NCI-H146 treated with DMSO at 0.1 percent for 48 hours (cell line): Measurements from ENCODE around the gene MYCBPAP.

Source experiments
- DNase-seq: peaks from one replicate; lab custom pipeline; 2025; ENCODE audit not compliant: unreplicated experiment; lab: John Stamatoyannopoulos, UW

The MYCBPAP gene, protein sequence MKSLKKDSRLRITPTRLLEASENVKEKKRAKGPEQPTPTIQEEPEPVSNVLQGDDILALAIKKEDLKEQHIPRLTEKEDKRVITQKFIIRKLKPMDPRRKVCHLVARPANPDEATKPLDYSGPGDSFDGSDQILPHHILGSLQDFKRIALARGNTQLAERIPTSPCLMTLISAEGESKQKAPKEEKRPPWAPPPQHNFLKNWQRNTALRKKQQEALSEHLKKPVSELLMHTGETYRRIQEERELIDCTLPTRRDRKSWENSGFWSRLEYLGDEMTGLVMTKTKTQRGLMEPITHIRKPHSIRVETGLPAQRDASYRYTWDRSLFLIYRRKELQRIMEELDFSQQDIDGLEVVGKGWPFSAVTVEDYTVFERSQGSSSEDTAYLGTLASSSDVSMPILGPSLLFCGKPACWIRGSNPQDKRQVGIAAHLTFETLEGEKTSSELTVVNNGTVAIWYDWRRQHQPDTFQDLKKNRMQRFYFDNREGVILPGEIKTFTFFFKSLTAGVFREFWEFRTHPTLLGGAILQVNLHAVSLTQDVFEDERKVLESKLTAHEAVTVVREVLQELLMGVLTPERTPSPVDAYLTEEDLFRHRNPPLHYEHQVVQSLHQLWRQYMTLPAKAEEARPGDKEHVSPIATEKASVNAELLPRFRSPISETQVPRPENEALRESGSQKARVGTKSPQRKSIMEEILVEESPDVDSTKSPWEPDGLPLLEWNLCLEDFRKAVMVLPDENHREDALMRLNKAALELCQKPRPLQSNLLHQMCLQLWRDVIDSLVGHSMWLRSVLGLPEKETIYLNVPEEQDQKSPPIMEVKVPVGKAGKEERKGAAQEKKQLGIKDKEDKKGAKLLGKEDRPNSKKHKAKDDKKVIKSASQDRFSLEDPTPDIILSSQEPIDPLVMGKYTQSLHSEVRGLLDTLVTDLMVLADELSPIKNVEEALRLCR

DNA sequence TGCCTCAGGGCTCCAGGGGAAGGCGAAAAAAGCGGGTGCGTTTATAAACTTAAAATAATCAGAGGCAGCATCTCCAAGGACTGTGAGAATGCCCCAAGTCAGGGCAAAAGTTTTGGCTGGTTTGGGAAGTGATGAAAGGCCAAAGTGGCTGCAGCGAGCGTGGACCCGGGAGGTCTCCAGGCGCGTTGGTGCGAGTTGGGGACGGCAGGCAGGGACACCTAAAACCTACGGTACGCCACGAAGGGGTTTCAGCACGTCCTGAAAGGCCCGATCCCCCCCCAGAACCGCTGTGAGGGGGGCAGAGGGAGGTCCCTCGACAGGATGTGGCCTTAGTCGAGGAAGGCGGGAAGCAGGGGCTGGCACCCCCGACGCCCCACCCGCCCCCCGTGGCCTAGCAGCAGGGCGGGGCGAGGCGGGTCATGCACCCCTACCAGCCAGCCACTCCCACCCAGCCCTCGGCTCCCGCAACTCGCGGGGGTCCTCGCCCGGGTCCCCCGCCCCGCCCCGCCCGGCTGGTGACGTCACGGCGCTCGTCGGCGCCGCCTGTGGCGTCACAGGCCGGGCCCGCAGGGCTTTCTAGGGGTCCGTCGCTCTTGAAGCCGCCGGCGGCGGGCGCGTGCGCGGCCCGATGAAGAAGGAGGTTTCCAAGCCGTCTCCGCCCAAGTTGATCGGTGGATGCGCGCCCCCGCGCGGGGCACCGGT is at the start of gene MYCBPAP:
Gene MYCBPAP, plus strand, starts transcription at position 569 of the 702 bp plus-strand sequence. CDS start 236 bp downstream, outside the sequence.
- peak; percentile 41 for DNase-seq

DNA sequence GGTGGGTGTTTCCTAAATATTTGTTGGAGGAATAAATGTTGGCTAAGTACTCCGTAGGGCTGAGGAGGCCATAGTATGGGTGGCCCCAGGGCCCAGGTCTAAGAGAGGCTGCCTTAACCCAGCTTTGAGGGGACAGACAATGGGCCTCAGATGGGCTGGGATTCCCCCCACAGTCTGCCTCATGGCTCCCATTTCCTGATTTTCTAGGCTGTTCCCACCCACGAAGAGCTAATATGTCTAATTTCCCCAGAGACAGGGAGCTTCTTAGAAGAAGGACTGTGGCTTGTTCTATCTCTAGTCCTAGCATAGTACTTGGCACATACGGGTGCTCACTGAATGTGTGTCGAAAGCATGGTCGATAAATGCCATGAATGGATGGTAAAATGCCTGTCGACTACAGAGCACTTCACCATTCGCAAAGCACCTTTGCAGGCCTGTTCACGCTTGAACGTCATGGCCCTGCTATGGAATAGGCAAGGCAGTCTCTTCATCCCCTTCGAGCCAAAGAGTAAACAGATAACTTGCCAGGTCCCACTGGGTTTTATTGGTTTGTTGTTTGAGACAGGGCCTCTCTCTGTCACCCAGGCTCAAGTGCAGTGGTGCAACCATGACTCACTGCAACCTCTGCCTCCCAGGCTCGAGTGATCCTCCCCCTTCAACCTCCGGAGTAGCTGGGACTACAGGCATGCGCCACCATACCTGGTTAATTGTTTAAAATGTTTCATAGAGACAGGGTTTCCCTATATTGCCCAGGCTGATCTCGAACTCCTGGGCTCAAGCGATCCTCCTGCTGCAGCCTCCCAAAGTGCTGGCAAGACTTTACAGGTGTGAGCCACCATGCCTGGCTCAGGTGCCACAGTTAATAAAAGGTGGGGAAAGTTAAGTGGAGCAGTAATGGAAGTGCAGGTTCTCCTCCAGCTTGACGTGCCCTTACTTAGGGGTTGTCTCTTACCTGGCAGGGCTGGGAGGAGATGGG is 49.2 kb upstream of the MYCBPAP start:
- DNase-seq = no peak

DNA sequence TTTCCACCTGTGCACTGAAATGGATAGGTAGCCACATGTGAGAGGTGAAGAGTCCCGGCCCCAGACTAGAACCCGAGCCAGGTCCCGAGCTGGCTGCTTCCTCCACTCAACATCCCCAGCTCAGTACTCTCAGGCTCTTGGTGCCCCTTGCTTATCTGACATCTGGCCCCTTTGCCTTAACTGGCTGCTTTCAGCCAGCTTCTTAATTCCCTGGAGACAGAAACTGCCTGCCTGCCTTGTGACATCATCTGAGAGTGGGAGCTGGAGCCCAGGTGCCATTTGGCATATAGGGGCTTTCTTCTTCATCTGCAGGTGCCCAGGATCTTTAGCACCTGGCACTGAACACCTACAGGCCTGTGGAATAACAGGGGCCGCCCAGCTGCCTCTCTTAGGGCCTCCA is 48.5 kb upstream of the MYCBPAP start:
- no peak for DNase-seq

DNA sequence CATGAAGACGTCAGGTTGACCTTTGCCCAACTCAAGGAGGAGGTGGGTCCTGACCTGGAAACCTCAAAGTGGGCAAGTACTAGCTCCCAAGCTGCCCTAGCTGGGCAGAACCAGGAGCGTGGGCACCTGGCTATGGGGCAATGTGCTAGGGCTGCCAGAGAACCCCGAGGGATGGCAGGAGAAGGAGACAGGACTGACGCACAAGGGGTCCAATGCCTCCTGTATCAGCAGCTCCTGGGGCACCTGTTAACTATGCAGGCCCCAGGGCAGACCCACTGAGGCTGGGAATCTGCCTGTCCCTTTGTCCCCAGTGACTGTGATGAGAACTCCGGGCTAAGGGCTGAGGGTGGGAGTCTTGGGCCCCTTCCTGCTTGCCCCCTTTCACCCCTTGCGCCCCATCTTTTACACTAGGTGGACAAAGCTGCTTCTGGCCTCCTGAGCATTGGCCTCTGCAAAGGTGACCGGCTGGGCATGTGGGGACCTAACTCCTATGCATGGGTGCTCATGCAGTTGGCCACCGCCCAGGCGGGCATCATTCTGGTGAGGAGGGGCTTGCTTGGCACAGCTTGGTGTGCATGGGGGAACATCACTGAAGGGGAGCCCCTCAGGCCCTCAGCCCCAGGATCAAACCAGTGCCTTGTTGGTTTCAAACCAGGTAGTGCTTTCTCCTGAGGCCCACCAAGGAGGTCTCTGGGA is 47.3 kb upstream of the MYCBPAP start:
- no peak for DNase-seq

DNA sequence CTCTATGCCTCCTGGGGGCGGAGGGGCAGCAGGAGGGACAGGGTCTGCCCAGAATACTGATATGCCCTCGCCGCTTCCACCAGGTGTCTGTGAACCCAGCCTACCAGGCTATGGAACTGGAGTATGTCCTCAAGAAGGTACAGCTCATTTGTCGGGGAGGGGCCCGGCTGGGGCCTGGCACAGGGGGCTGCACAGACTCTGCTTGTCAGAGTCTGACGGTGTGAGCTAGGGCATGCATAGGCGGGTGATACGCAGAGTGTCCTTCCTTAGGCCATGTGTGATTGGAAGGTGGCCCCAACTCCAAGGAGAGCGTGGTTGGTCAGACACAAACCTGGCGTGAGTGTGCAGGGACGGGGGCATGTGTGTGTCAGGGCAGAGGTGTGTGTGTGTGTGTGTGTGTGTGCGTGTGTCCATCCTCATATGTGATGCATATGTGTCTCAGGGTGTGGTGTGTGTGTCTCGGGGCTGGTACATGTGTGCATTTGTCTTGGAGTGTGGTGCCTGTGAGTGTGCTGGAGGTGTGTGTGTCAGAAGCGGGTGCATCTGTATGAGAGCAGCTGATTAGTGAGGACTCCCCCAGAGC is 46.6 kb upstream of the MYCBPAP start:
- no peak for DNase-seq

DNA sequence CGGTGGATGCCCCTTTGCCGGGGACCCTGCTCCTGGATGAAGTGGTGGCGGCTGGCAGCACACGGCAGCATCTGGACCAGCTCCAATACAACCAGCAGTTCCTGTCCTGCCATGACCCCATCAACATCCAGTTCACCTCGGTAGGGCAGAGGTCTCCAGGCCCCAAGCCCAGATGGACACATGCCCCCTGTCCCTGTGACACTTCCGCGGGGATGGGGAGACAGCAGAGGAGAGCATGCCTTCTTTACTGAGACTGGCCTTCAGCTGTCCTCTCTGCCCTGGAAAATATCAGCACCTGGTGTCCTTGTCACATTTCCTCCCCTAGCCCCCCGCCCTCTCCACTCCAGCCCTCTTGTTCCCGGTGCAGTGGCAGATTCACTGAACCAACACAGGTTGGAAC is 45.8 kb upstream of the MYCBPAP start:
- no peak for DNase-seq

DNA sequence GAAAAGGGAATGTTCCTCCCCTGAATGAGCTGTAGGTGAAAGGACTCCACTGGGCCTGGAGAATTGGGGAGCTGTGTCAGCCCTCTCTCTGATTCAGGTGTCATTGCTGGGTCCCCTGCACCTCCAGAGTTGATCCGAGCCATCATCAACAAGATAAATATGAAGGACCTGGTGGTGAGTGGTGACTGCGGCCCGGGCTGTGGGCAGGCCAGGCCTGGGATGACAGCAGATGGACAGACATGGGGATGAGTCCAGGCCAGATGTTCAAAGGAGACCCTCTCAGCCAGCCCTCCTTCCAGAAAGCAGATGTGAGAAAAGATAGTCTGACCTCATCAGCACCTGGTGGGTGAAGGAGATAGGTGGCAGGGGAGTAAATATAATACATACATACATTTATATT is 44.1 kb upstream of the MYCBPAP start:
- DNase-seq = no peak

DNA sequence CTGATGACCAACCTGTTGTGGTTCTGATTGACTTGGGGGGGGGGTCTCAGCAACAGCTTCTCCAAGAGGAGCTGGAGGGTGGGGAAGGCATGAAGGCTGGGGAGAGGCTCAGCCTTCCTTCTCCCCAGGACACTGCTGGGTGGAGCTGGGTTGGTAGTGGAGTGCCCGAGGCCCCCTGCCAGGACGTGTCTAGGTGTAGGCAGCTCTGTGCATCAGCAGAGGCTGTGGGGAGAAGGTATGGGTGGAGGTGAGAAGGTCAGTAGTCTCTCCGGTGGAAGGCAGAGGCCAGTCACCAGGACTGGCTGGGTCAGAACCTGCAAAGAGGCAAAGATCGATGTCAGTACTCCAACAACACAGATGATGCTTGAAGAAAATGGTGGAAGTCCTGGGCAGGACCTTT is 43.5 kb upstream of the MYCBPAP start:
- DNase-seq = no peak

DNA sequence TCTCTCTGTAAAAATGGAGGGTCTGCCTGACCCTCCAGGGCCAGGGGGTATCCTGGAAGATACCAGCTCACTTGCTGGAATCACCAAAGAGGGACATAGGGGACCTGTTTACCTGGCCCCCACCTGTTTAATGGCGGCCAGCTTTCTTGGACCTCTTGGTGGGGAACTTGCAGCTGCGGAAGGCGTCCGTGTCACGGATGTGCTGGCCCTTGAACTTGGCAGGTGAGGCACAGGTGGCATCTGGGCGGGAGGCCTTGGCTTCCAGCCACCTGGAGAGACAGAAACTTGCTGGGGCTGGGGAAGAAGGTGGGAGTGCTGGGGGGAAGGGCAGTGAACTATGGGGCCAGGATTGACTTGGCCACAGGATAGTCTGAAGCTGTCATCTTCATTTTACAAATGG is 43.1 kb upstream of the MYCBPAP start:
- no peak for DNase-seq

DNA sequence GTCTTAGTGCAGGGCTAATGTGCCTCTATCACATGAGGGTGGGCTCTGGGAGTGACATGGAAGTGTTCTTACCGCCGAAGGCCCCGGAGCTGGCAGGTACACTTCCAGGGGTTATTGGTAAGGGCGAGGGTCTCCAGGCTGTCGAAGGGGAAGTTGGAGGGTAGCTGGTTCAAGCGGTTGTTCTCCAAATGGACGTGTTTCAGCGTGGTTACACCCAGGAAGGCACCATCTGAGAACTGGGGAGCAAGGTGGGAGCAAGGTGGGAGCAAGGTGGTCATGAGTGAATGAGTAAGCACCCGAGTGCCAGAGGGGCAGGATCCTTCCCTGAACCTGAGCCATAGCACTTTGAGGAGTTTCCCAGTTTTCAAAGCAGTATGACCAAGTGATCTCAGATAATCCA is 42.6 kb upstream of the MYCBPAP start:
- no peak for DNase-seq

DNA sequence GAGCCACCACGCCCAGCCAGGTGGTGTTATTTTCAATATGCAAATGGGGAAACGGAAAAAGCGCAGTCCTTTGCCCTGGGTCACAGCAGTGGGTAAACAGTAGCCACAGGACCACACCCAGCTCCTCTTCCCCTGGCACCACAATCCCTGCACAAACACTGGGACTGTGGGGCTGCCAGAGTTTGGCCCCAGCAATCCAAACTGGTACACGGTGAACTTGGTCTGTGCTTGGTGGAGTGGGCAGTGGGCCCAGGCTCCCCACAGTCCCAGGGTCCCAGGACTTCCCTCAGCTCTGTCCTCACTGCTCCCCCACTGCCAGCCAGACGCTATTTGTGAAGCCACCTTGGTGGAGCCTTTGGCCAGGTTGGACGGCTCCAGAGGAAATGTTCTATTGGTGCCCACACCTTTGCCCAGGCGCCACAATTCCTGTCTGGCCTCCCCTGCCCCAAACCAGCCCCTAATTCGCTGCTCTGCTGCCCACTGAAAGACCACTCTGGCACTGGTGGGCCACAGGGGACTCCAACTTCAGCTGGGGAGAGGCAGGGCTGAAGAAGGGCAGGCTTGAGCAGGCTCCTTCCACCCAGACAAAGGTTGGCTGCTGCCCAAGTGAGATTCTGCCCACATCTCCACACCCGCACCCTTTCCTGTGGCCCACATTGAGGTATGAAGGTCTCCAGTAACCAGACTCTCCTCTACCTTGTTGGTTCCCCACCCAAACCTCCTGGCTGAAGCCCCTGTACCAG is 41.7 kb upstream of the MYCBPAP start:
- no peak for DNase-seq

DNA sequence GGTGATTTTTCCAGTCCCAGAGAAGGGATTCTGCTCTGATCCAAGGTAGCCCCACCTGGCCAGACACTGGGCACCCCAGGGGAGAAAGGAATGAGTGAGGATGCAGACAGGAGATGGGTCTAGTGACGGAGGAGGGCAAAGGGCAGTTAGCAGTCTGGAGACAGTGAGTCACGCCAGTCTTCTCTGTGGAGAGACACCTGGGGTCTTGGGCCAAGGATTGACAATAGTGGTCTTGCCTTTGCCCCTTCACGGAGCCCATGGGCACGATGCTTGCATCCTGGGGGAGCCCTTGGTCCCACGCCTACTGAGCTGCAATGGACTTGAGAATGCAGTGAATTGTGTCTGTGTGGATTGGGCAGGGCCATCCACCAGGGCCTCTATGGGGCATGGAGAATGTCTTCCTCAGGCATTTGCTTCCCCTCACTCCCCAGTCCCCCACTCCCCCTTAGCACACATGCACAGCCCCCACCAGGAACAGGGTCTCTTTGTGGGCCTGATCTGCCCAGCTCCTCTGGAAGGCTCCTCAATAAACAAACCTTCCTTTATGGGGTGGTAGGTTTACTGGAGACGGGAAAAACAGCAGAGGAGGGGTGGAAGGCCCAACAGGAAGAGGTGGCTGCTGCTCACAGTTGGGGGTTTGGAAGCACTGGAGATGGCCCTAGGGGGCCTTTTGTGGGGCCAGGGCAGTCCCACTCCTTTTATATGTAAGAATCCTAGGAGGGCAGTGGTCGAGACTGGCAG is 41.0 kb upstream of the MYCBPAP start:
- DNase-seq = no peak

DNA sequence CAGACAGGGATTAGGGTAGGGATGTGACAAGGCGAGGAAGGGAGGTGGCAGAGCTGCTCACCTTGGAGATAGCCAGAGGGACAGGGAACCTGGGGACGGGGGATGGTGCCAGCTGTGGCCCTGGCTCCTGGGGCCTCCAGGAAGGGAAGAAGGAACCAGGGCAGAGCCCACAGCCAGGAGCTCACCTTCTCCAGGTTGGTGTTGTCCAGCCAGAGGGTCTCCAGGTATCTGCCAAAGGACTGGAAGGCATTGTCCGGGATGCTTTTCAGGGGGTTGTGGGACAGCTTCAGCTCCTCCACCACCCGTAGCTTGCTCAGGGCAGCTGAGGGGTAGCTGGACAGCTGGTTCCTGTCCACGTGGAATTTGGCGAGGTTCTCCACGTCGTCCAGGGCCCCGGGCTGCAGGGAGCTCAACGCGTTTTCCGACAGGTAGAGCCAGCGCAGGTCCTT is 40.4 kb upstream of the MYCBPAP start:
- no peak for DNase-seq

DNA sequence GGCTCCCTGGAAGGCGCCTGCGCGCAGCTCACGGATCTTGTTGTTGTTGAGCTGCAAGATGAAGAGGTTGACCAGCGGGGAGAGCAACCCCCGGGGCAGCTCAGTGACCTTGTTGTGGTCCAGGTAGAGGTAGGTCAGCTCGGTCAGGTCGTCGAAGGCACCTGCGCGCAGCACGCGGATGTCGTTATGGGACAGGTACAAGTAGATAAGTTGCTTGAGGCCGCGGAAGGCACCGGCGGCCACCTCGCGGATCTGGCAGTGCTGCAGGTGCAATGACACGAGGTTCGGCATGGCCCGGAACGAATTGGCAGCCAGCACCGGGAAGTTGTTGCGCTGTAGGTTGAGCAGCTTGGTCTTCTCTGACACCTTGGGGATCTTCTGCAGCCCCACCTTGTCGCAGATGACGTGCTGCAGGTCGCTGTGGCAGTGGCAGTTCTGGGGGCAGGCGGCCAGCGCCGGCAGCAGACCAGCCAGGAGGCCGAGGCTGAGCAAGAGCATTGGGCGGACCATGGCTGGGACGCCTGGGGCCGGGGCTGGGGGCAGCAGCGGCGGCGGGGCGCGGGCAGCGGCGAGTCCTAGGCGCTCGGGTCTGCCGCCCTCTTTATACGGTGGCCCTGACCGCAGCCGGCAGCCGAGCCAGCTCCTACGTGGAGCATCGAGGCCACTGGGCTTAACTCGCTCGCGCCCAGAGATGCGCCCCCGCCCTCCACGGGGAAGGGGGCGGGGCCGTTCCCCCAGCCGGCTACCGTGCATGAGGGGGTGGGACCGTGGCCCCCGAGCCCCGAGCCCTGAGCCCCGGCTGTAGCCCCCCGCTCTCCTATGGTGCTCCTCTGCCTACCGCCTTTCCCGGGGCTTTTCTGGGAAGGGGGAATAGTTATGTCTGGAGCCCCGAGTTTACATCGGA is 39.7 kb upstream of the MYCBPAP start, which contains the start of gene CHAD:
Gene CHAD, minus strand, starts transcription at position 577 of the 904 bp plus-strand sequence. Its CDS starts 67 bp downstream, at position 510.
- no peak for DNase-seq

DNA sequence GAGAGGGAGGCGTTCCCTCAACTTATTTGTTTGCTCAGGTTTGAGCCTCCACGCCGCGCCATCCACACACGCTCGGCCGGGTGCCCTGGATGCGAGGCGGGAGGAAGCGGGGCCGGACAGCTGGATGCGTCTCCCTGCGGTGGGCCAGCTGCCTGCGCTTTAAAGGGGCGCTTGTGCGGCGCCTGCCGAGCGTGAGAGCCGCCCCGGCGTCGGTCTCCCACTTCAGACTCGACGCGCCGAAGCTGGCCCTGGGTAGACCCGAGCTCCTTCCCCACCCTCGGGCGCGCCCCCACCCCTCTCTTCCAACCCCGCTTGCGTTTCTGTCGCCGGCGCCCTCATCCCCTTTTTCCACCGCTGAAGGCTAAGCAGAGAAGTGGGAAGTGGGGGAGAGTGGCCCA is 39.0 kb upstream of the MYCBPAP start:
- DNase-seq = no peak

DNA sequence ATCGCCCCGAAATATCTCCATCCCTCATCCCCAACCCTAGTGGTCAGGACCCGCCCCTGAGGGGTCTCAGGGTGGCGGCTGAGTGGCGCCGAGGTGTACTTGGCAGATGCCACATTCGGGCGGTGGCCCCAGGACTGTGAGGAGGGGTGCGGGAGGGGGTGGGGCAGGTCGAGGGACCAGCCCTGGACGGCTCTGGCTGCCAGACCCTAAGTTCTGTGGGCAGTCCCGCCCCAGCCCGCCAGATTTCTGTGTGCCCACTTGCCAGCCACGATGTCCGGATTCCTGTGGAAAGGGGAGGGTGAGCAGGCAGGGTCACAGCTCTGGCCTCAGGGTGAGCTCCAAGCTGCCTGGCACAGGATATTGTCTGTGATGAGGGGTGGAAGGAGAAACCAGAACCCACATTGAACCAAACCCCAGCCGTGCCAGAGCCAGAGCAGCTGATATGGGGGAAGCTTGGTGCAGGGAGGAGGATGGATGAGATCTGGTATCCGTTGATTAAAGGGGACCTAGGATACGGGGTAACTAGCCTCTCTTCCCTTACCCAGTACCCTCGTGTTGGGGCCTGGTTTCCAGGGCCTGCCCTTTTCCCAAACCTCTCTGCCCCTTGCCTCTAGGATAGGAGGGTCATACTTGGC is 38.5 kb upstream of the MYCBPAP start:
- no peak for DNase-seq
